ENCODE results near the gene PTCD1.

- TF ChIP-seq, protein P1, sequence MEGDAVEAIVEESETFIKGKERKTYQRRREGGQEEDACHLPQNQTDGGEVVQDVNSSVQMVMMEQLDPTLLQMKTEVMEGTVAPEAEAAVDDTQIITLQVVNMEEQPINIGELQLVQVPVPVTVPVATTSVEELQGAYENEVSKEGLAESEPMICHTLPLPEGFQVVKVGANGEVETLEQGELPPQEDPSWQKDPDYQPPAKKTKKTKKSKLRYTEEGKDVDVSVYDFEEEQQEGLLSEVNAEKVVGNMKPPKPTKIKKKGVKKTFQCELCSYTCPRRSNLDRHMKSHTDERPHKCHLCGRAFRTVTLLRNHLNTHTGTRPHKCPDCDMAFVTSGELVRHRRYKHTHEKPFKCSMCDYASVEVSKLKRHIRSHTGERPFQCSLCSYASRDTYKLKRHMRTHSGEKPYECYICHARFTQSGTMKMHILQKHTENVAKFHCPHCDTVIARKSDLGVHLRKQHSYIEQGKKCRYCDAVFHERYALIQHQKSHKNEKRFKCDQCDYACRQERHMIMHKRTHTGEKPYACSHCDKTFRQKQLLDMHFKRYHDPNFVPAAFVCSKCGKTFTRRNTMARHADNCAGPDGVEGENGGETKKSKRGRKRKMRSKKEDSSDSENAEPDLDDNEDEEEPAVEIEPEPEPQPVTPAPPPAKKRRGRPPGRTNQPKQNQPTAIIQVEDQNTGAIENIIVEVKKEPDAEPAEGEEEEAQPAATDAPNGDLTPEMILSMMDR (conservative IDR thresholded peaks at IDR 0.05; ENCODE audit: low read depth, low read length), result no peak
- TF ChIP-seq EZH2 (IDR thresholded peaks at IDR 0.05; ENCODE audit: borderline replicate concordance, low read depth, low read length, poor library complexity, severe bottlenecking), result no peak
Measured at GRCh38 chr7:99449326-99449725, 10.7 kb upstream of the PTCD1 start.

Data from A673 (cell line).